ENCODE measurements around the gene B4GALNT2. TPM values are rescaled to one million over a fixed set of nuclear protein-coding genes. Genes with fewer than 3 reads are reported as not detected.

B4GALNT2 gene
- total and polyA plus RNA-seq, 2 of the 8 experiments (the other 6 are each of a cell fraction or from before 2014, with no cell fraction given) = not detected

DNA sequence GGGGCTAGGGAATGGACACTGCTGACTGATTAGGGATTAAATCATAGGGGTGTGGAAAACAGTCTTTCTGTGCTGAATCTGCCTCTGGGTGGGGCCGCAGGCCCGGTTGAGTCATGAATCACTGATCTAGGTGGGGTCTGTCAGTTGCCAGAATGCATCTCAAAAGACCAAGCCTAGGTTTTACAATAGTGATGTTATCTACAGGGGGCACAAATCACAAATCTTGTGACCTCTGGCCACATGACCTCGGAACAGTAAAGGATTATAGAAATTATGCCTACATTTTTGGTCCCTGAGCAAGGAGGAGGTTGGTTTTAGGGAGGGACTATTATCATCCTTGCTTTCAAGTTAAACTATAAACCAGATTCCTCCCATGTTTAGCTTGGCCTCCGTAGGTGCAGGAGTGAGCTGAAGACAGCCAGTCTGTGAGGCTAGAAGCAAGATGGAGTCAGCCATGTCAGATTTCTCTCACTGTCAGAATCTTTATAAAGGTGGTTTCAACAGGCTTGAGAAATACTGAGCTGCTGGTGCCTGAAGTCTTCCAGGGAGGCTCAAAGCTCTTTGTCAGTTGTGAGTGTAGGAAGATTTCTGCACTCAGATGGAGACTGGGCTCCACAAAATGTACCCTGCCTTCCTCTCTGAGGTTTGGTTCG is 64.9 kb downstream of the B4GALNT2 start:
- no peaks in the 10 kb centered on the region for H3K79me1 ChIP-seq (ENCODE audit: low read depth, low read length)
- no peaks in the 10 kb centered on the region for H3K9me3 ChIP-seq (ENCODE audit: insufficient read depth in 2 of 2, low read depth in 1 of 2, low read length in 1 of 2)
- H3K4me3 ChIP-seq (ENCODE audit: extremely low read depth in 1 of 4, insufficient read depth in 2 of 4, low read depth in 3 of 4, low read length in 4 of 4) = no peak overlapping the region
- H2BK12ac ChIP-seq (ENCODE audit: low read depth, low read length) = no peak overlapping the region
- ChIA-PET POLR2A (ENCODE audit: partially characterized antibody) (interaction anchor here (1.0 kb wide), 1 partner anchor 27 kb away, joined by 3 read pairs; no protein-coding TSS in a partner anchor), CTCF (ENCODE audit: partially characterized antibody) (interaction anchor here (0.6 to 7.3 kb wide), 7 partner anchors 10 to 359 kb away, joined by 3 to 43 read pairs (median 4); no protein-coding TSS in a partner anchor)
- no peak overlapping the region for H2BK120ac ChIP-seq (replicated peaks; ENCODE audit: low read depth, low read length)
- no peak overlapping the region for H3K14ac ChIP-seq (ENCODE audit: insufficient read length)
- H3K4me1 ChIP-seq (replicated peaks in 1 of 4; ENCODE audit: control insufficient read depth in 3 of 4, insufficient read depth in 4 of 4, low read length in 3 of 4) = peaks cover 0 to 3% (median 1%) of the 10 kb centered on the region in 4 experiments; a peak in 1 of 7 replicates
- no peak overlapping the region for H3K18ac ChIP-seq (ENCODE audit: extremely low read depth, low read length)
- no peaks in the 10 kb centered on the region for H3K36me3 ChIP-seq (ENCODE audit: control insufficient read depth in 2 of 4, insufficient read depth in 4 of 4, low read length in 3 of 4)
- peak overlapping the region; percentile 74; the same call in 1 of the 2 replicates for H2AFZ ChIP-seq (ENCODE audit: low read length)
- H2BK15ac ChIP-seq (ENCODE audit: low read length) = 0 out of 2 replicates have a peak overlapping the region, but pooled peaks have one; percentile 19
- H4K8ac ChIP-seq (ENCODE audit: extremely low read depth, insufficient read depth, low read length) = no peak overlapping the region
- H3K27me3 ChIP-seq (replicated peaks in 1 of 4; ENCODE audit: control insufficient read depth in 3 of 4, extremely low read depth in 1 of 4, insufficient read depth in 3 of 4, low read length in 3 of 4) = no peaks in the 10 kb centered on the region; a peak in 1 of 7 replicates
- no peak for FAIRE-seq
- no peaks in the 10 kb centered on the region for H3K79me2 ChIP-seq (ENCODE audit: control insufficient read depth in 1 of 2, insufficient read depth in 2 of 2, low read length in 2 of 2)
- no peak overlapping the region for H3K4me2 ChIP-seq (ENCODE audit: insufficient read depth in 1 of 2, low read depth in 2 of 2, low read length in 2 of 2)
- H3K23ac ChIP-seq (ENCODE audit: insufficient read length) = no peak overlapping the region
- no peak overlapping the region for H4K5ac ChIP-seq (ENCODE audit: insufficient read length, low read depth, low read length)
- no peak for DNase-seq (ENCODE audit: low read depth in 1 of 2, low spot score in 2 of 2)
- no peak overlapping the region for H2BK20ac ChIP-seq (ENCODE audit: low read length)
- H2BK5ac ChIP-seq (ENCODE audit: low read depth, low read length) = no peak overlapping the region
- H3K9ac ChIP-seq (replicated peaks in 1 of 4; ENCODE audit: extremely low read depth in 1 of 4, low read depth in 3 of 4, low read length in 3 of 4) = no peak overlapping the region
- no peak overlapping the region for H3K56ac ChIP-seq (replicated peaks; ENCODE audit: insufficient read length, low read depth, low read length)
- H3K27ac ChIP-seq (ENCODE audit: low read depth, low read length) = no peak overlapping the region
- TF ChIP-seq ASH2L (IDR thresholded peaks at IDR 0.05; ENCODE audit: low read length) = no peak
- TF ChIP-seq, protein P1, sequence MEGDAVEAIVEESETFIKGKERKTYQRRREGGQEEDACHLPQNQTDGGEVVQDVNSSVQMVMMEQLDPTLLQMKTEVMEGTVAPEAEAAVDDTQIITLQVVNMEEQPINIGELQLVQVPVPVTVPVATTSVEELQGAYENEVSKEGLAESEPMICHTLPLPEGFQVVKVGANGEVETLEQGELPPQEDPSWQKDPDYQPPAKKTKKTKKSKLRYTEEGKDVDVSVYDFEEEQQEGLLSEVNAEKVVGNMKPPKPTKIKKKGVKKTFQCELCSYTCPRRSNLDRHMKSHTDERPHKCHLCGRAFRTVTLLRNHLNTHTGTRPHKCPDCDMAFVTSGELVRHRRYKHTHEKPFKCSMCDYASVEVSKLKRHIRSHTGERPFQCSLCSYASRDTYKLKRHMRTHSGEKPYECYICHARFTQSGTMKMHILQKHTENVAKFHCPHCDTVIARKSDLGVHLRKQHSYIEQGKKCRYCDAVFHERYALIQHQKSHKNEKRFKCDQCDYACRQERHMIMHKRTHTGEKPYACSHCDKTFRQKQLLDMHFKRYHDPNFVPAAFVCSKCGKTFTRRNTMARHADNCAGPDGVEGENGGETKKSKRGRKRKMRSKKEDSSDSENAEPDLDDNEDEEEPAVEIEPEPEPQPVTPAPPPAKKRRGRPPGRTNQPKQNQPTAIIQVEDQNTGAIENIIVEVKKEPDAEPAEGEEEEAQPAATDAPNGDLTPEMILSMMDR (IDR thresholded peaks at IDR 0.05; ENCODE audit: control extremely low read depth in 1 of 3, insufficient read depth in 1 of 3, low read depth in 1 of 3, low read length in 3 of 3) = peak in 1 of 3 experiments; percentile 3; a peak in 1 of 4 replicates
- TF ChIP-seq RAD21 (IDR thresholded peaks at IDR 0.05 in 1 of 2, conservative IDR thresholded peaks at IDR 0.05 in 1 of 2; ENCODE audit: low read depth in 2 of 2, low read length in 2 of 2) = peak; percentile 26 to 38; a peak in 2 of 4 replicates
- TF ChIP-seq, protein P2, sequence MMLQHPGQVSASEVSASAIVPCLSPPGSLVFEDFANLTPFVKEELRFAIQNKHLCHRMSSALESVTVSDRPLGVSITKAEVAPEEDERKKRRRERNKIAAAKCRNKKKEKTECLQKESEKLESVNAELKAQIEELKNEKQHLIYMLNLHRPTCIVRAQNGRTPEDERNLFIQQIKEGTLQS (IDR thresholded peaks at IDR 0.05; ENCODE audit: insufficient read depth, low read depth, low read length) = no peak
- no peak overlapping the region for H2AK5ac ChIP-seq (ENCODE audit: low read depth, low read length)
- H3K23me2 ChIP-seq (ENCODE audit: low read depth, low read length) = peaks cover 9% of the 10 kb centered on the region
- H4K91ac ChIP-seq (replicated peaks; ENCODE audit: insufficient read length, low read length) = no peak overlapping the region
- no peak overlapping the region for H3K4ac ChIP-seq (replicated peaks; ENCODE audit: insufficient read length, low read depth, low read length)
- WGBS, 2 experiments (ENCODE audit: extremely low coverage in 1 of 2, insufficient coverage in 1 of 2, insufficient read length in 1 of 2, insufficient replicate concordance in 2 of 2, low coverage in 1 of 2, low lambda C conversion rate in 2 of 2, missing lambda C conversion rate in 1 of 2) = 91% methylated on average over 5 of the region's 5 CpGs; no CpG with 5 or more reads in 1 of the 2 experiments
- no peaks in the 10 kb centered on the region for H4K20me1 ChIP-seq (replicated peaks in 1 of 2; ENCODE audit: control insufficient read depth in 1 of 2, insufficient read depth in 2 of 2, low read length in 2 of 2)
